ENCODE results near the gene RAB33A.

GRCh38 chrX:130179170-130179569, 7.4 kb downstream of the RAB33A start:
- TF ChIP-seq CTCF (IDR thresholded peaks at IDR 0.05; ENCODE audit: extremely low read depth in 1 of 2, insufficient read depth in 1 of 2, low read depth in 1 of 2, low read length in 2 of 2) (no peak), POLR2AphosphoS5 (IDR thresholded peaks at IDR 0.05; ENCODE audit: insufficient read depth, low read depth, low read length) (no peak), EZH2 (IDR thresholded peaks at IDR 0.05; ENCODE audit: borderline replicate concordance, low read depth, low read length, severe bottlenecking) (no peak), POLR2A (IDR thresholded peaks at IDR 0.05; ENCODE audit: low read depth, low read length) (no peak), MAX (IDR thresholded peaks at IDR 0.05; ENCODE audit: insufficient read depth, insufficient read length) (no peak), MYC (IDR thresholded peaks at IDR 0.05; ENCODE audit: low read depth, low read length) (no peak)
